Measurements from ENCODE around the gene PASK.

Gene PASK

DNA sequence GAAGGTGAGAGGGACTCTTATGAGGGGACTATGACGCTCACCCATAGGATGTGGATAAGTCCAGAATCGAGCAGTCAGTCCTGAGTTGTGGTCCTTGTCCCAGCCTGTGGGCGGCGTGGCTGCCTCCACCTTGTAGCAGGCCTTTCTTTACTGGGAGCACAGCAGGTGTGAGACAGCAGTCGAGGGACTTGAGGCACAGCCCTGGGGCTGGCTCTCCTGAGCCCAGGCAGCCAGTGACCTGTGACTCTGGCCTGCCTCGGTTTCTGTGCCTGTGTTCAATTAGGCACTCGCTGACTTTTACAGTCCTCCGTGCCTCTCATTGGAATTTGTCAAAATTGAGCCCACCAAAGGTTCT is 9.3 kb upstream of the PASK start:
- no peaks in the 10 kb centered on the region for H3K9me3 ChIP-seq (ENCODE audit: severe bottlenecking)
- H3K4me1 ChIP-seq (ENCODE audit: insufficient read depth, poor library complexity, severe bottlenecking): no peaks in the 10 kb centered on the region
- DNase-seq (ENCODE audit: low spot score): no peak
- TF ChIP-seq, protein P1, sequence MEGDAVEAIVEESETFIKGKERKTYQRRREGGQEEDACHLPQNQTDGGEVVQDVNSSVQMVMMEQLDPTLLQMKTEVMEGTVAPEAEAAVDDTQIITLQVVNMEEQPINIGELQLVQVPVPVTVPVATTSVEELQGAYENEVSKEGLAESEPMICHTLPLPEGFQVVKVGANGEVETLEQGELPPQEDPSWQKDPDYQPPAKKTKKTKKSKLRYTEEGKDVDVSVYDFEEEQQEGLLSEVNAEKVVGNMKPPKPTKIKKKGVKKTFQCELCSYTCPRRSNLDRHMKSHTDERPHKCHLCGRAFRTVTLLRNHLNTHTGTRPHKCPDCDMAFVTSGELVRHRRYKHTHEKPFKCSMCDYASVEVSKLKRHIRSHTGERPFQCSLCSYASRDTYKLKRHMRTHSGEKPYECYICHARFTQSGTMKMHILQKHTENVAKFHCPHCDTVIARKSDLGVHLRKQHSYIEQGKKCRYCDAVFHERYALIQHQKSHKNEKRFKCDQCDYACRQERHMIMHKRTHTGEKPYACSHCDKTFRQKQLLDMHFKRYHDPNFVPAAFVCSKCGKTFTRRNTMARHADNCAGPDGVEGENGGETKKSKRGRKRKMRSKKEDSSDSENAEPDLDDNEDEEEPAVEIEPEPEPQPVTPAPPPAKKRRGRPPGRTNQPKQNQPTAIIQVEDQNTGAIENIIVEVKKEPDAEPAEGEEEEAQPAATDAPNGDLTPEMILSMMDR (IDR thresholded peaks at IDR 0.05; ENCODE audit: poor library complexity, severe bottlenecking): no peak
- no peak overlapping the region for H3K27ac ChIP-seq (ENCODE audit: poor library complexity, severe bottlenecking)
- H3K4me3 ChIP-seq (ENCODE audit: severe bottlenecking): no peak overlapping the region
- no peaks in the 10 kb centered on the region for H3K27me3 ChIP-seq (ENCODE audit: insufficient read depth, poor library complexity, severe bottlenecking)
- peaks cover 28% of the 10 kb centered on the region for H3K36me3 ChIP-seq (ENCODE audit: low read depth)
- no peak for ATAC-seq (ENCODE audit: low read depth)

DNA sequence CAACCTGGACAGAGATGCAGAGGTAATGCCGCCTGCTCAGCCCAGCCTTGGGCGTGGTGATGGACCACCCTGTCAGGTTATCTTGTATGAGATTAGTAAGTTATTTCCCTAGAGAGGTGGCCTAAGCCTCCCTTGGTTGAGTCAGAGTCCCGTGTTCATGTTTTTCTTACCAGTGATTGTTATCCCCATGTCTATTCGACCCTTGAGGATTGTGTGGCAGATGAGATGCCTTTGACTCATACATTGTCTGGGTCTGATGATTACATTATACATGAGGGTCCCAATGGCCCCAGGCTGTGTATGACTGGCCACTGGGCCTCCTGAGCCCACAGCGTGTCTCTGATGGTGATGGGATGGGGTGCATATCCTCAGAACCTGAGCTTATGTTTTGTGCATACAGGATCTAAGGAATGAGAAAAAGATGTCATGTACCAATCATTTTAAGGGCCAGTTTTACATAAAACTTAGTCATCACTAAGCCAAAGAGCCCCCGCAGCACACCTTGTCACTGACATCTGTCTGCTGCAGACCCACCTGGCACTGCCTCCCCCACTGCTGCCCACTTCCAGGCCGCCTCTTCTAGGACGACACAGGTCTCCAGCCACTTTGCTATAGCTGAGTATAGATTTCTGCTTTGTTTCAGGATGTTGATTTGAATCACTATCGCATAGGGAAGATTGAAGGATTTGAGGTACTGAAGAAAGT is 8.7 kb upstream of the PASK start:
- Histone ChIP-seq H3K27me3 (ENCODE audit: insufficient read depth, poor library complexity, severe bottlenecking) (no peaks in the 10 kb centered on the region), H3K4me1 (ENCODE audit: insufficient read depth, poor library complexity, severe bottlenecking) (no peaks in the 10 kb centered on the region), H3K4me3 (ENCODE audit: severe bottlenecking) (no peak overlapping the region), H3K27ac (ENCODE audit: poor library complexity, severe bottlenecking) (no peak overlapping the region), H3K36me3 (ENCODE audit: low read depth) (peaks cover 22% of the 10 kb centered on the region), H3K9me3 (ENCODE audit: severe bottlenecking) (no peaks in the 10 kb centered on the region)
- ATAC-seq (ENCODE audit: low read depth) (no peak), DNase-seq (ENCODE audit: low spot score) (no peak)
- TF ChIP-seq, protein P1 (IDR thresholded peaks at IDR 0.05; ENCODE audit: poor library complexity, severe bottlenecking): no peak

DNA sequence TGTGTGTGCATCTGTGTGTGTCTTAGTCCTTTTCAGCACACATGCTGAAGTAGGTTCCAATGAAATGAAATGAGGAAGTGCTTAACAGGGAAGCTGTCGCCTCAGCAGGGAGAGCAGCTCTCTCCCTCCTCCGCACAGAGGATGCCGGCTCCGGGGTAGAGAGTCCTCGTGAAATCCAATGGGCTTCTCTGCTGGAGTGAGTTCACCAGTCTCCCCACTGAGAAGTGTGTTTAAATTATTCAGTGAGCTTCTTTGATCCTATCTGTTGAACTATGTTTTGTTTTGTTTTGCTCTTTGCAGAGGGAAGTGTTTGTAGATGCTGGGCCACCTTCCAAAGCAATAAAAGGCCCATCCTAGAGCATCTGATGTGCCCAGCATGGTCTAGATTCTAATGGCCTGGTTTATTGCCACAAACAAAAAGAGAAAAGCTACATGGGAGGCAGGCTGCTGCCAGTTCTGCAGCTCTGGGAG is 7.7 kb upstream of the PASK start:
- TF ChIP-seq, protein P1 (IDR thresholded peaks at IDR 0.05; ENCODE audit: poor library complexity, severe bottlenecking): no peak
- Histone ChIP-seq H3K4me1 (ENCODE audit: insufficient read depth, poor library complexity, severe bottlenecking) (no peaks in the 10 kb centered on the region), H3K36me3 (ENCODE audit: low read depth) (peaks cover 22% of the 10 kb centered on the region; the same call in 1 of the 2 replicates), H3K27me3 (ENCODE audit: insufficient read depth, poor library complexity, severe bottlenecking) (no peaks in the 10 kb centered on the region), H3K27ac (ENCODE audit: poor library complexity, severe bottlenecking) (no peak overlapping the region), H3K4me3 (ENCODE audit: severe bottlenecking) (no peak overlapping the region), H3K9me3 (ENCODE audit: severe bottlenecking) (no peaks in the 10 kb centered on the region)
- DNase-seq (ENCODE audit: low spot score) (no peak), ATAC-seq (ENCODE audit: low read depth) (no peak)

DNA sequence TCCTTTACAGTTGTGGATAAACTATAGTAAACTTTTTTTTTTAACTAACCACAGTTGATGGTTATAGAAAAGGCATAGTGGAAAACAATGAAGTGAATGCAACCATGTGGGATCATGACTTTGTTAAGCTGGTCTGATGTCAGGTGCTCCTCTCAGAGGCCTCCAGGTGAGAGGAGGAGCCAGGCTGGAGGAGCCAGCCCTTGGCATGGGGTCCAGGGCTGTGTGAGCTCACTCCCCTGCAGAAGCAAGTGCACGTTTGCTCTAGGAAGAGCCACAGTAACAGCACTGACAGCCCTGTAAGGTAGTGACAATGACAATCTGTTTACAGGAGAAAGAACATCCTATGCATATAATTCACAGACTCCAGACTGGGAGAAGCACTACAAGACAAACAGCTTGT is 6.7 kb upstream of the PASK start:
- H3K27me3 ChIP-seq (ENCODE audit: insufficient read depth, poor library complexity, severe bottlenecking): no peaks in the 10 kb centered on the region
- DNase-seq (ENCODE audit: low spot score): no peak
- H3K4me1 ChIP-seq (ENCODE audit: insufficient read depth, poor library complexity, severe bottlenecking): peaks cover 3% of the 10 kb centered on the region
- no peak overlapping the region for H3K27ac ChIP-seq (ENCODE audit: poor library complexity, severe bottlenecking)
- H3K4me3 ChIP-seq (ENCODE audit: severe bottlenecking): no peak overlapping the region
- H3K9me3 ChIP-seq (ENCODE audit: severe bottlenecking): no peaks in the 10 kb centered on the region
- no peak for ATAC-seq (ENCODE audit: low read depth)
- peaks cover 22% of the 10 kb centered on the region; the same call in 1 of the 2 replicates for H3K36me3 ChIP-seq (ENCODE audit: low read depth)
- TF ChIP-seq, protein P1 (IDR thresholded peaks at IDR 0.05; ENCODE audit: poor library complexity, severe bottlenecking): no peak

DNA sequence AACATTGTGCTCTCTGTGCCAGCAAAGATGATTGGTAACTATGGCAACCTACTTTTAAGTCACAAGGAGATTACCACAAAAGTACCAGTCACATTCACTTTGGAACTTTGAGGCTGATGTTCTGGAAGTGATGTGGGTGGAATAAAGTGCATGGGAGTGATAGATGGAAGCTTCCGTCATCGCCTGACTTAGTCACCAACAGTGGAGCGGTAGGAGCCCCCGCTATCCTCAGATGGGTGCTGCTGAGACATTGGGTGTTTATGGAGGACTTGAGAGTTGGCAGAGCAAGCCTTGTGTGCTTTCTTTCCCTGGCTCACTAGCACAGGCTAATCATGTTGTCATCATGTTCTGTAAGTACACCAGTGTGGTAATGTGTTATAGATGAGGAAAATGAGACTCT is 5.6 kb upstream of the PASK start:
- Histone ChIP-seq H3K4me3 (ENCODE audit: severe bottlenecking) (no peak overlapping the region), H3K27me3 (ENCODE audit: insufficient read depth, poor library complexity, severe bottlenecking) (no peaks in the 10 kb centered on the region), H3K4me1 (ENCODE audit: insufficient read depth, poor library complexity, severe bottlenecking) (peaks cover 3% of the 10 kb centered on the region), H3K27ac (ENCODE audit: poor library complexity, severe bottlenecking) (no peak overlapping the region), H3K9me3 (ENCODE audit: severe bottlenecking) (no peaks in the 10 kb centered on the region), H3K36me3 (ENCODE audit: low read depth) (peaks cover 22% of the 10 kb centered on the region; the same call in 1 of the 2 replicates)
- ATAC-seq (ENCODE audit: low read depth) (no peak), DNase-seq (ENCODE audit: low spot score) (no peak)
- TF ChIP-seq, protein P1 (IDR thresholded peaks at IDR 0.05; ENCODE audit: poor library complexity, severe bottlenecking): no peak
